Jurkat, Clone E6-1 (cell line): ENCODE data around the gene RRH.
A peak's percentile ranks its signal among the peaks of the same experiment; 100 is the strongest.

Experiments used
- DNase-seq: peaks from one replicate; pipeline ENCODE4 v3.0.0-alpha.2; 2011; ENCODE audit warnings: low read depth, low spot score
- H3K4me3 ChIP-seq: 2 replicates; pipeline ENCODE4 v1.5.1; 2011; ENCODE audit warnings: mild to moderate bottlenecking, low read length, control low read depth, moderate library complexity

The RRH gene

GRCh38 chr4:109877400-109877799 is 49.6 kb downstream of the RRH start:
- DNase-seq = no peak
- H3K4me3 ChIP-seq = no peak overlapping the region

- DNase-seq = no peak
- H3K4me3 ChIP-seq = no peak overlapping the region
Observed at GRCh38 chr4:109878355-109878754, 50.6 kb downstream of the RRH start.

DNA sequence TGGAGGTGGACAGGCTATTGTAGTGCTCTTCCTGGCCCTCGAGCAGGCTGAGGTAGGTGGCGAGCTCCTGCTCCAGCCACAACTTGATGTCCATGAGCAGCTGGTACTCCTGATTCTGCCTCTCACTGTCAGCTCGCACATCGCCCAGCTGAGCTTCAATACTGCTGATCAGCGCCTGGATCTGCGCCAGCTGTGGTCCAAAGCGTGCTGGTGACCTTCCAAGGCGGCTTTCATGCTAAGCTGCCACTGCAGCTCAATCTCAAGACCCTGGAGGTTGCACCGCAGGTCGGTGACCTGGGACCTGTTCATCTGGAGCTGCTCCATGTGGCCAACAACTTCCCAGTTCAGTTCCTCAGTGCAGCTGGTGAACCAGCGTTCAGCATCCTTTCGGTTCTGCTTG is 51.3 kb downstream of the RRH start:
- H3K4me3 ChIP-seq = no peak overlapping the region
- no peak for DNase-seq

GRCh38 chr4:109879636-109880314 is 52.0 kb downstream of the RRH start:
- no peak overlapping the region for H3K4me3 ChIP-seq
- no peak for DNase-seq

- no peak for DNase-seq
- H3K4me3 ChIP-seq = no peak overlapping the region
Observed at GRCh38 chr4:109886303-109886702, 58.5 kb downstream of the RRH start.

- DNase-seq = peak; percentile 7
- H3K4me3 ChIP-seq = no peak overlapping the region
Observed at GRCh38 chr4:109887071-109887470, 59.3 kb downstream of the RRH start.

DNA sequence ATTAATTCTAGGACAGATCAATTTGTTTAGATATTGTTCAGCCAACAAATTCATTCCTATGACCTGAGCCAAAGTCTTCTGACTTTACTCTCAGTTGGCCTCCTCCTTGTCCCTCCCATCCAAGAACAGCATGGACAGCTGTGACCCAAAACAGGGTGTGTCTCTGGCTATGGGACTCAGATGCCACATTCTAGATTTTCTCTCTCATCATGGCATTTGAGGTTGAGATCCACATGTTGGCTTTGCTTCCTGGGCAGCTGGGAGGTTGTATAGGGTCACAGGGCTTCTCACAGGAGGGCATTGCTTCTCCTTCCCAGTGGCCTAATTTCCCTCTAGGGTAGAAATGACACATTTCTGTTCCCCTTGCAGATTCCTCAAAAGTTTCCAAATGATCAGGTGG is 62.3 kb downstream of the RRH start:
- no peak for DNase-seq
- no peak overlapping the region for H3K4me3 ChIP-seq
